Measurements from ENCODE around the gene PDIK1L.

Gene PDIK1L

DNA sequence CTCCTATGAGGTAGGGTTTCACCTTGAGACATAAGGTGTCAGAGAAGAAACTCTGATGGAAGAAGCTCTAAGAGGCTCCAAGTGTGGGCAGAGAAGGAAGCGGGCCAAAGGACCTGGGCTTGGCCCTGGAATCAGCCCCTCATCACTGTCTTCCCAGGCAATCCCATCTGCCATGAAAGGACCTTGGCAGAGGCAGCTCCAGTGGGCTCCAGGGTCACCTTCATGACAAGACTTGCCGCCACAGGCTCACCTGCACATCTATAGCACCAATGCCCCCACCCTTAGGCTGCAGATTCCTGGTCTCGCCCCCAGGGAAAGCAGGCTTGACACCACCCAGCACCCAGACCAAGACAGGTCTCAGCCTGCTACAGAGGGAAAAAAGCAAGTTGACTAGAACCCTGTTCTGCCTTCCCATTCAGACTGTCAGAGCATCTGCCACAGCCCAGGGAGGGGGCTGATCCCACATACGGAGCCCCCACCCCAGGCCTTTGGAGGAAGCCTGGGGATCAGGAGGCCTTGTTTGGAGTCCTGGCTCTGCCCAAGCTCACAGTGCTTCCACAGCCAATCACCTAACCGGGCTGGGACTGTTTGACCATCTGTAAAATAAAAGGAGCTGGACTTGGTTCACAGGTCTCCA is 46.8 kb downstream of the PDIK1L start:
- H3K4me1 ChIP-seq (ENCODE audit: insufficient read depth, low read length), result peaks cover 39% of the 10 kb centered on the region
- no peak overlapping the region for H3K4me3 ChIP-seq (ENCODE audit: low read length)
- no peak overlapping the region for H2AFZ ChIP-seq (ENCODE audit: low read depth, low read length)
- no peaks in the 10 kb centered on the region for H3K9me3 ChIP-seq (ENCODE audit: low read length)
- no peaks in the 10 kb centered on the region for H3K36me3 ChIP-seq (ENCODE audit: insufficient read depth, low read length)
- H3K27me3 ChIP-seq (ENCODE audit: insufficient read depth, low read length), result peaks cover 15% of the 10 kb centered on the region

DNA sequence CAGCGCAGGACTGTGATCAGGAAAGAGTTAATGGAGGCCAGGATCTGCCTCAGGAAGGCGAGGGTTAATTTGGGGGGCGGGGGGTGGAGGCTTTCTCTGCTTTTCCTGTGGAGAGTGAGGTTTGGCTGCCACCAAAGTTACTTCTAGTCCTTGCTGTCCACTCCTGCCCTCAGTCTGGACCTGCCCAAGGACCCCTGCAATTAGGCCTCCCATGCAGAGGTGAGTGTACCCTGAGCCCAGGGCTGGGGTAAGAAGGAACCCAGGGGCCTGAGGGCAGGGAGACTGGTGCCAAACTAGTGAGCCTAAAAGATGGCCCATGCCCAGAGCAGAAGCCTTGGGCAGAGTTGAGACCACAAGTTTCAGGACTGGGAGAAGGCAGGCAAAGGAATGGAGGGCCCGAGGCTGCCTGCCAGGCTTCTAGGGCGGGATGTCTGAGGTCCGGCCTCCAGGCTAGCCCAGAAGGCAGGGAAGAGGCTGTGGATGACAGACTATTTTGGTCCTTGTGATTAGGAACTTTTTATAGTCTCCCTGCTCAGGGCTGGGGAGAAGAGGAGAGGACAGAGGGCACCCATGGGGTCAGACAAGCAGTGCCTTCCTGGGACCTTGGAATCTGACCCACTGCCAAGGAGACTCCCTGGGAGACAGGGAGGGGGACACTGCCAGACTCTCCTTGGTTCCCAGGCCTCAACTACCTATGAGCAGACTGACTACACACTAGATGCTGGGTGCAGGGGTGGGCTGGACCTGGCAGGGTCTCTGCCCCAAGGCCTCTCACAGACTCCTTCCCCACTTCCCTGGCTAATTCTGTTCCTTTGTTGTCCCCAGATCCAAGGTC is 47.5 kb downstream of the PDIK1L start, which contains the start of gene FAM110D:
FAM110D (plus strand) TSS at position 172 of the 835 bp plus-strand sequence. CDS start 2,213 bp downstream, outside the sequence.
- Histone ChIP-seq H3K9me3 (ENCODE audit: low read length) (no peaks in the 10 kb centered on the region), H3K4me3 (ENCODE audit: low read length) (no peak within 1 kb of the TSS), H3K27me3 (ENCODE audit: insufficient read depth, low read length) (peaks cover 15% of the 10 kb centered on the region), H2AFZ (ENCODE audit: low read depth, low read length) (no peak within 1 kb of the TSS), H3K36me3 (ENCODE audit: insufficient read depth, low read length) (no peaks in the 10 kb centered on the region), H3K4me1 (ENCODE audit: insufficient read depth, low read length) (peaks cover 39% of the 10 kb centered on the region)

DNA sequence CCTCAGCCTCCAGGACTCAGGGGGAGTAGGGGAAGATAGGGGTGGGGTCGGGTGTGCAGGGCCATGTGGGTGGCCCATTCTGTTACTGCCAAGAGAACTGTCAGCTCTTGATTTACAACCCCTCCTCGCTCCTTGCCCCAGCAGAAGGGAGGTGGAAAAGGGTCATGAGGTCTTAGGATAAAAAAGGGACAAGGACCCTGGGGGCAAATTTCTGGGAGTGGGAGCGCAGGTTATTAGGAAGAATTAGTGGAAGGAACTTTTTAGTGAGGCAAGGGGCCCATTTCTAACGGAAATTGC is 48.1 kb downstream of the PDIK1L start:
- Histone ChIP-seq H2AFZ (ENCODE audit: low read depth, low read length) (no peak overlapping the region), H3K4me1 (ENCODE audit: insufficient read depth, low read length) (peaks cover 39% of the 10 kb centered on the region), H3K27me3 (ENCODE audit: insufficient read depth, low read length) (peaks cover 15% of the 10 kb centered on the region), H3K36me3 (ENCODE audit: insufficient read depth, low read length) (no peaks in the 10 kb centered on the region), H3K9me3 (ENCODE audit: low read length) (no peaks in the 10 kb centered on the region), H3K4me3 (ENCODE audit: low read length) (no peak overlapping the region)

DNA sequence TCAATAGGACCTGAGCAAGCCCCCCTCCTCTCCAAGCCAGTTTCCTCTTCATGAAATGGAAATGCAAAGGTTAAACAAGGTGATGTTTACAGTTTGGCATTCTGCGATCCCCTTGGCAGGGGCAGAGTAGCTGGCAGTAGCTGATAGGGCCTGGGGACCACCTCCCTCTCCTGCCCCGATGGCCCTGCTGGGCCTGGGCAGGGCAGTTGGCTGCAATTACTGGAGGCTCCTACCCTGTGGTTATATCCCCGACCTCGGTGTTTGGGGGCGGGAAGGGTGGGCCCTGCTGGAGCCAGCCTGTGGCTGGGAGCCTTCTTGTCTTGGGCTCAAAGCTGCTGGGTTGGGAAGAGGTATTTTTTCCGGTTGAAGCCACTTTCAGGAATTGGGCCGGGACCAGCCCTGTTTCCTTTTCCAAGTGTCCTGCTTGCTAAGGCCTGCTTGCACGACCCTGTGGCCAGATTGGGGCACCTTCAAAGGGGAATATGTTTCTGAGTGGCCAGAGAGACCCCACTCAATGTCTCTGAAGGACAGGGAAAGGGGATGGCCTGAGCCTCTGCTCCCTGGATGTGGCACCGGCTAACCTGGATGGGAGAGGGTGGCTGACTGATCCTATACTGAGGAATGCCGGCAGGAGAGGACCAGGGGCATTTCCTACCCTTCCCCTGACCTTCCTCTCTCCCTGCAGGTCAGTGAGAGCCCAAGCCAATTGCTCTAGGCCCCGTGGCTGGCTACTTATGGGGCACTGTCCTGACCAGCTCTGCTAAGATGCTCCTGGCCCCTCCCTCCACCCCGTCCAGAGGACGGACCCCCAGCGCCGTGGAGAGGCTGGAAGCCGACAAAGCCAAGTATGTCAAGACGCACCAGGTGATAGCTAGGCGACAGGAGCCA is 49.1 kb downstream of the PDIK1L start:
- Histone ChIP-seq H3K9me3 (ENCODE audit: low read length) (no peaks in the 10 kb centered on the region), H3K4me3 (ENCODE audit: low read length) (no peak overlapping the region), H3K27me3 (ENCODE audit: insufficient read depth, low read length) (peaks cover 7% of the 10 kb centered on the region), H3K4me1 (ENCODE audit: insufficient read depth, low read length) (peaks cover 28% of the 10 kb centered on the region), H2AFZ (ENCODE audit: low read depth, low read length) (no peak overlapping the region), H3K36me3 (ENCODE audit: insufficient read depth, low read length) (no peaks in the 10 kb centered on the region)

DNA sequence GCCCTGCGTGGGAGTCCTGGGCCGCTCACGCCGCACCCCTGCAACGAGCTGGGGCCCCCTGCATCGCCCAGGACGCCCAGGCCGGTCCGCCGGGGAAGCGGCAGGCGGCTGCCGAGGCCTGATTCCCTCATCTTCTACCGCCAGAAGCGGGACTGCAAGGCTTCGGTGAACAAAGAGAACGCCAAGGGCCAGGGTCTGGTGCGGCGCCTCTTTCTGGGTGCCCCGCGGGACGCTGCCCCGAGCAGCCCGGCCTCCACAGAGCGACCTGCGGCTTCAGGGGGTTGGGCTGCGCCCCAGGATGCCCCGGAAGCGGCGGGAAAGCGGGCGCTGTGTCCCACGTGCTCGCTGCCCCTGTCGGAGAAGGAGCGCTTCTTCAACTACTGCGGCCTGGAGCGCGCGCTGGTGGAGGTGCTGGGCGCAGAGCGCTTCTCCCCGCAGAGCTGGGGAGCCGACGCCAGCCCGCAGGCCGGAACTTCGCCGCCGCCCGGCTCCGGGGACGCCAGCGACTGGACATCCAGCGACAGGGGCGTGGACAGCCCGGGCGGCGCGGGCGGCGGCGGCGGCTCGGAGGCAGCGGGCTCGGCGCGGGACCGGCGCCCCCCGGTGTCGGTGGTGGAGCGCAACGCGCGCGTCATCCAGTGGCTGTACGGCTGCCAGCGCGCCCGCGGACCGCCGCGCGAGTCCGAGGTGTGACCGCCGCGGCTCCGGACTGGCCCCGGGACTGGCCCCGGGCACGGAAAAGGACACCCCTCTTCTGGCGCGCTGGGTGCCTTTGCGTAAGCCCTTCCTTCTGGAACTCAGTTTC is 50.0 kb downstream of the PDIK1L start:
- Histone ChIP-seq H3K27me3 (ENCODE audit: insufficient read depth, low read length) (peaks cover 5% of the 10 kb centered on the region), H2AFZ (ENCODE audit: low read depth, low read length) (no peak overlapping the region), H3K4me3 (ENCODE audit: low read length) (no peak overlapping the region), H3K4me1 (ENCODE audit: insufficient read depth, low read length) (peaks cover 21% of the 10 kb centered on the region), H3K36me3 (ENCODE audit: insufficient read depth, low read length) (no peaks in the 10 kb centered on the region), H3K9me3 (ENCODE audit: low read length) (no peaks in the 10 kb centered on the region)

DNA sequence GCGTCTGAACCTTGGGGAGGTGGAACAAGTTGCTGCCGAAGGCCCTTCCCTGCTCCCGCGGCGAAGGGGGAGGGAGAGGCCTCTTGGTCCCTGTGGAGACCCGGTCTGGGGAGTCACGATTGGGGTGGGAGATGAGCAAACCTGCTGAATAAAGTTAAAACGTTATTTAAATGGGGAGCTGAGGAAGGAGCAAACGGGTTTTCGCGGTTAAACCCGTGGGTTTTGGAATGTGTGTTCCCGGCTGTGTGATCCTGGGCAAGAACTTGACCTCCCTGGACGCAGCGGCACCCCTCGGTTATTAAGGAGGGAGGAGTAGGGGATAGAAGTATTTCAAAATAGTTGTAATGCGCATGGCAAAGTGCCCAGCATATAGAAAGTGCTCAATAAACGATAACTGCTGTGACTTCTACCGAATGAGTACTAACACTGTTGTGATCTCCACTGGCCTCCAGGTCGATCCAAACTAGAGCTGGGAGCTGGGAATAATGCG is 50.6 kb downstream of the PDIK1L start:
- Histone ChIP-seq H2AFZ (ENCODE audit: low read depth, low read length) (no peak overlapping the region), H3K9me3 (ENCODE audit: low read length) (no peaks in the 10 kb centered on the region), H3K36me3 (ENCODE audit: insufficient read depth, low read length) (no peaks in the 10 kb centered on the region), H3K4me3 (ENCODE audit: low read length) (no peak overlapping the region), H3K4me1 (ENCODE audit: insufficient read depth, low read length) (peaks cover 20% of the 10 kb centered on the region), H3K27me3 (ENCODE audit: insufficient read depth, low read length) (peaks cover 5% of the 10 kb centered on the region)

DNA sequence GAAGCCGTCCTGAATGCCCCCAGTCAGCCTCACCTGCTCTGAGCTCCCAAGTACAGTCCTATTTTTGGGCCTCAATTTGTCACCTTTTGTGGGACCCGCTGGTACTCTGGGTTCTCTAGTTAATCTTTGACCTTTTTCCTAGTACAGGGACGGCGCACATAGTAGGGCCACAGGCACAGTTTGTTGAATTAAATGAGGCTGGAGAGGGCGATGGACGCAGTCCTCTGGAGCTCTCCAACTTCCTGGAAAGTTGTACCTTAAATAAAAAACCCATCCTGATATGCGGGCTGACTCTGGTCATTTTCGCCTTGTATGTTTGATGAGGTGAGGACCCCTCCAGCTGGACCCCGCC is 52.0 kb downstream of the PDIK1L start:
- Histone ChIP-seq H3K4me3 (ENCODE audit: low read length) (no peak overlapping the region), H3K27me3 (ENCODE audit: insufficient read depth, low read length) (peaks cover 2% of the 10 kb centered on the region), H3K36me3 (ENCODE audit: insufficient read depth, low read length) (no peaks in the 10 kb centered on the region)

DNA sequence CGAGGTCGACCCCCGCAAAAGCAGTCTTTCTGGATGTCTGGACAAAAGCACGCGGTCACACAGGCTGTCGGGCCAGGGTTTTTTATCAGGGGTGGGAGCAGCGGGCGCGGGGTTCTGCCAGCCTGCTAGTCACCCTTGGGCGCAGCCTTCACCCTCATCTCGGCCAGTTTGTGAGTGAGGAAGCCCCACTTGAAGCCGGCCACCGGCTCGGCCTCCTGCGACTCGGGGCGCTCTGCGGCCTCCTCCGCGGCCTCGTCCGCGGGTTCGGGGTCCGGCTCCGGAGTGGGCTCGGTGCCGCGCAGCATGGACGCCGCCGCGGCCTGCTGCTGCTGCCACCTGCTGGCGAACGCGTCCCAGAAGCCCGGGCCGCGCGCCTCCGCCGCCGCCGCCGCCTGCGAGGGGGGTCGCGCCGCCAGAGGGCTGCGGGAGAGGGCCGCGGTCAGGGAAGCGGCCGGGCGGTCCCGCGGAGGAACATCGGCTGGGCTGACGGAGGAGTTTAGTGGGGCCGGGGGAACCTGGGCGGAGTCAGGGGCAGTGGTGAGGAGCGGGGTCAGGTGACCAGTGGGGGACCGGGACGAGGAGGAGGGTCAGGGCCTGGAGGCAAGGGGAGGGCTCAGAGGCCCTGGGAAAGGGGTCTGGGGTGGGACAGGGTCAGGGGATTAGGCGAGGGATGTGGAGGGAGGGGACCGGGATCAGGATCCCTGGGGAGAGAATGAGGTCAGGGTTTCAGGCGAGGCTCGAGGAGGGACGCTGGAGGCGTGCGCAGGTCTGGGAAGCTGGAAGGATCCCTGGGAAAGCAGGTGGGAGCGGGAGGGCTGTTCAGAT is 52.6 kb downstream of the PDIK1L start:
- peaks cover 19% of the 10 kb centered on the region for H3K4me1 ChIP-seq (ENCODE audit: insufficient read depth, low read length)
- peak overlapping the region; percentile 14 for H3K4me3 ChIP-seq (ENCODE audit: low read length)
- H3K36me3 ChIP-seq (ENCODE audit: insufficient read depth, low read length), result no peaks in the 10 kb centered on the region
- H3K9me3 ChIP-seq (ENCODE audit: low read length), result no peaks in the 10 kb centered on the region
- H3K27me3 ChIP-seq (ENCODE audit: insufficient read depth, low read length), result peaks cover 2% of the 10 kb centered on the region
- H2AFZ ChIP-seq (ENCODE audit: low read depth, low read length), result no peak overlapping the region

More for the DNA sequence above, 52.0 kb downstream of the PDIK1L start:
- no peaks in the 10 kb centered on the region for H3K9me3 ChIP-seq (ENCODE audit: low read length)
- no peak overlapping the region for H2AFZ ChIP-seq (ENCODE audit: low read depth, low read length)
- peaks cover 19% of the 10 kb centered on the region for H3K4me1 ChIP-seq (ENCODE audit: insufficient read depth, low read length)

DNA sequence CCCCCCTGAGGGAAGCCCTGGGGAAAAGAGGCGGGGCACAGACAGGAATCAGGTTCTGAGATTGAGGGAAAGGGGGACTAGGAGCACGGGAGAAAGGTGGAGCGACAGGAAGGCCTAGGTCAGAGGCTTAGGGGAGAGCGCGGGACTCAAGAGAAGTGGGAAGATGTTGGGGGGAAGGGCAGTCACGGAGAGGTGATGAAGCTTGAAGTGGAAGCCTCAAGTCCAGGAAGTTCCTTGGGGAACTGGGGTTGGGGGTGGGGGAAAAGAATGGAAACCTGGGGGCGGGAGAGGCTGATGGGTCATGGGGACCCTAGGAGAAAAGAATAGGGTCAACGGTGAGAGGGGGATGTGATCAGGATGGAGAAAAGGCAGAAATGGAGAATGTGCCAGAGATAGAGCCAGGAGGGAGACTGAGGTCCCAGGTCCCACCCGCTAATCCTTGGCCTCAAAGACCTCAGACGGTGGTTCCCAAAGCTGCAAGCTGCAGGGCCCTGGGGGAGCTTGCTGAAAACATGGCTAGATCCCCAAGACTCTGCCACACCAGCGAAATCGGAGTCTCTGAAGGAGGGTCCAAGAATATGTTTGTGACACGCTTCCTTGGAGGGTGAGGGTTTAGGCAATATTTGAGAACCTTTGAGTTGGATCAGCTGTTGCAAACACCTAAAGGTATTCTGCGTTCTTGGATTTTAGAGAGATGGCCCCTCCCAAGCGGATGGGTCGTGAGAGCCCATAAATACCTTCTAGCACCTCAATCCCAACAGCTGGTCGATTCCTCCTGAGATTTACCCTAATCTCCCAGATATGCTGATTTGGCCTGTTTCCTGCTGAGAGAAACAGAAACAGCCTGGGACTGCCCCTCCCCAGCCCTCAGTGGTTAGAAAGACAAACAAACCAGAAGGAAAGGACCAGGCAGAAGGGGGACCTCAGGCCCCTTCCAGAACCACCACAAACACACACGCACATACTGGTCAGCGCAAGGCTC is 53.5 kb downstream of the PDIK1L start:
- Histone ChIP-seq H3K27me3 (ENCODE audit: insufficient read depth, low read length) (peaks cover 2% of the 10 kb centered on the region), H3K36me3 (ENCODE audit: insufficient read depth, low read length) (no peaks in the 10 kb centered on the region), H3K4me1 (ENCODE audit: insufficient read depth, low read length) (peaks cover 18% of the 10 kb centered on the region), H3K9me3 (ENCODE audit: low read length) (no peaks in the 10 kb centered on the region), H3K4me3 (ENCODE audit: low read length) (no peak overlapping the region), H2AFZ (ENCODE audit: low read depth, low read length) (no peak overlapping the region)

DNA sequence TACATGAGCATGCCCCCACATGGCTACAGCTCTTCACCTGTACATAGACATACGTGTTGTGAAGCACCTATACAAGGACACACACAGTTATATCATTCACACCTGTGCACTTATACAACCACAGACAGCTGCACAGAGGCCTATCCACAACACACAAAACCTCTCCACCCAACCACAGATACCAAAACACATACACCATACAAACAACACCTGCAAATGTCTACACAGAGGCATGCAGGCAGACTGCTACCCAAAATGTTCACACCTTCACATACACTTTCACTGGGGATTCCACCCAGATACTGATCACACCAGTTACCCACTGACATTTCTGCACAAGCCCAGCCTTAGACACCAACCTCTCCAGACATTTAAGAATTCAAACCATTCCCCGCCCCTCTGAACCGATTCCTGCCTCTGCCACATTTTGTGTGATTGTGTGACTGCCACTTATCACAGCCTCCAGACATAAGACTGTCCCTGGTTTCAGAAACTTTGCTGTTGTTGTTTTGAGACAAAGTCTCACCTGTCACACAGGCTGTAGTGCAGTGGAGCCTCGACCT is 55.2 kb downstream of the PDIK1L start:
- no peak overlapping the region for H2AFZ ChIP-seq (ENCODE audit: low read depth, low read length)
- H3K4me3 ChIP-seq (ENCODE audit: low read length), result no peak overlapping the region
- H3K36me3 ChIP-seq (ENCODE audit: insufficient read depth, low read length), result no peaks in the 10 kb centered on the region
- peaks cover 30% of the 10 kb centered on the region for H3K4me1 ChIP-seq (ENCODE audit: insufficient read depth, low read length)
- peaks cover 2% of the 10 kb centered on the region for H3K27me3 ChIP-seq (ENCODE audit: insufficient read depth, low read length)
- H3K9me3 ChIP-seq (ENCODE audit: low read length), result no peaks in the 10 kb centered on the region

Data from neuron (in vitro differentiated cells).